ENCODE results near the gene GNPDA1.

Gene GNPDA1

GRCh38 chr5:141965071-141965470, 47.8 kb downstream of the GNPDA1 start:
- H3K9me3 ChIP-seq (ENCODE audit: control insufficient read depth, insufficient read depth, low read length), result no peaks in the 10 kb centered on the region
- no peaks in the 10 kb centered on the region for H3K27me3 ChIP-seq (ENCODE audit: control insufficient read depth, insufficient read depth, low read length)
- H3K4me3 ChIP-seq (ENCODE audit: low read depth, low read length), result no peak overlapping the region
- H3K27ac ChIP-seq (ENCODE audit: low read depth, low read length), result no peak overlapping the region
- H3K4me1 ChIP-seq (ENCODE audit: control insufficient read depth, insufficient read depth, low read length), result peaks cover 14% of the 10 kb centered on the region
- H3K36me3 ChIP-seq (ENCODE audit: control insufficient read depth, insufficient read depth, low read length), result no peaks in the 10 kb centered on the region
- H3K9ac ChIP-seq (ENCODE audit: low read depth, low read length), result no peak overlapping the region

- Histone ChIP-seq H3K27ac (ENCODE audit: low read depth, low read length) (no peak overlapping the region), H3K4me3 (ENCODE audit: low read depth, low read length) (no peak overlapping the region), H3K27me3 (ENCODE audit: control insufficient read depth, insufficient read depth, low read length) (no peaks in the 10 kb centered on the region), H3K9ac (ENCODE audit: low read depth, low read length) (no peak overlapping the region), H3K4me1 (ENCODE audit: control insufficient read depth, insufficient read depth, low read length) (peaks cover 13% of the 10 kb centered on the region), H3K9me3 (ENCODE audit: control insufficient read depth, insufficient read depth, low read length) (no peaks in the 10 kb centered on the region), H3K36me3 (ENCODE audit: control insufficient read depth, insufficient read depth, low read length) (no peaks in the 10 kb centered on the region)
Measured at GRCh38 chr5:141963701-141964100, 49.1 kb downstream of the GNPDA1 start.

GRCh38 chr5:141961466-141961865, 51.4 kb downstream of the GNPDA1 start:
- Histone ChIP-seq H3K9ac (ENCODE audit: low read depth, low read length) (no peak overlapping the region), H3K36me3 (ENCODE audit: control insufficient read depth, insufficient read depth, low read length) (no peaks in the 10 kb centered on the region), H3K27me3 (ENCODE audit: control insufficient read depth, insufficient read depth, low read length) (no peaks in the 10 kb centered on the region), H3K4me1 (ENCODE audit: control insufficient read depth, insufficient read depth, low read length) (peaks cover 15% of the 10 kb centered on the region; the same call in 1 of the 2 replicates), H3K4me3 (ENCODE audit: low read depth, low read length) (no peak overlapping the region), H3K9me3 (ENCODE audit: control insufficient read depth, insufficient read depth, low read length) (no peaks in the 10 kb centered on the region), H3K27ac (ENCODE audit: low read depth, low read length) (no peak overlapping the region)

GRCh38 chr5:141960449-141961323, 52.1 kb downstream of the GNPDA1 start:
- no peaks in the 10 kb centered on the region for H3K36me3 ChIP-seq (ENCODE audit: control insufficient read depth, insufficient read depth, low read length)
- H3K27me3 ChIP-seq (ENCODE audit: control insufficient read depth, insufficient read depth, low read length), result no peaks in the 10 kb centered on the region
- H3K4me3 ChIP-seq (ENCODE audit: low read depth, low read length), result no peak overlapping the region
- peaks cover 15% of the 10 kb centered on the region; the same call in 1 of the 2 replicates for H3K4me1 ChIP-seq (ENCODE audit: control insufficient read depth, insufficient read depth, low read length)
- H3K9me3 ChIP-seq (ENCODE audit: control insufficient read depth, insufficient read depth, low read length), result no peaks in the 10 kb centered on the region
- H3K27ac ChIP-seq (ENCODE audit: low read depth, low read length), result no peak overlapping the region
- no peak overlapping the region for H3K9ac ChIP-seq (ENCODE audit: low read depth, low read length)

GRCh38 chr5:141960018-141960417, 52.8 kb downstream of the GNPDA1 start:
- no peak overlapping the region for H3K9ac ChIP-seq (ENCODE audit: low read depth, low read length)
- no peaks in the 10 kb centered on the region for H3K27me3 ChIP-seq (ENCODE audit: control insufficient read depth, insufficient read depth, low read length)
- H3K4me3 ChIP-seq (ENCODE audit: low read depth, low read length), result no peak overlapping the region
- H3K9me3 ChIP-seq (ENCODE audit: control insufficient read depth, insufficient read depth, low read length), result no peaks in the 10 kb centered on the region
- peaks cover 15% of the 10 kb centered on the region; the same call in 1 of the 2 replicates for H3K4me1 ChIP-seq (ENCODE audit: control insufficient read depth, insufficient read depth, low read length)
- no peak overlapping the region for H3K27ac ChIP-seq (ENCODE audit: low read depth, low read length)
- H3K36me3 ChIP-seq (ENCODE audit: control insufficient read depth, insufficient read depth, low read length), result no peaks in the 10 kb centered on the region

- no peaks in the 10 kb centered on the region for H3K36me3 ChIP-seq (ENCODE audit: control insufficient read depth, insufficient read depth, low read length)
- no peaks in the 10 kb centered on the region for H3K9me3 ChIP-seq (ENCODE audit: control insufficient read depth, insufficient read depth, low read length)
- H3K9ac ChIP-seq (ENCODE audit: low read depth, low read length), result no peak overlapping the region
- H3K4me1 ChIP-seq (ENCODE audit: control insufficient read depth, insufficient read depth, low read length), result peaks cover 15% of the 10 kb centered on the region; the same call in 1 of the 2 replicates
- H3K4me3 ChIP-seq (ENCODE audit: low read depth, low read length), result no peak overlapping the region
- H3K27me3 ChIP-seq (ENCODE audit: control insufficient read depth, insufficient read depth, low read length), result no peaks in the 10 kb centered on the region
- no peak overlapping the region for H3K27ac ChIP-seq (ENCODE audit: low read depth, low read length)
Measured at GRCh38 chr5:141958546-141959172, 54.2 kb downstream of the GNPDA1 start.

- no peak within 1 kb of the TSS for H3K9ac ChIP-seq (ENCODE audit: low read depth, low read length)
- no peaks in the 10 kb centered on the region for H3K36me3 ChIP-seq (ENCODE audit: control insufficient read depth, insufficient read depth, low read length)
- no peak within 1 kb of the TSS for H3K4me3 ChIP-seq (ENCODE audit: low read depth, low read length)
- no peak within 1 kb of the TSS for H3K27ac ChIP-seq (ENCODE audit: low read depth, low read length)
- peaks cover 15% of the 10 kb centered on the region; the same call in 1 of the 2 replicates for H3K4me1 ChIP-seq (ENCODE audit: control insufficient read depth, insufficient read depth, low read length)
- H3K9me3 ChIP-seq (ENCODE audit: control insufficient read depth, insufficient read depth, low read length), result no peaks in the 10 kb centered on the region
- no peaks in the 10 kb centered on the region for H3K27me3 ChIP-seq (ENCODE audit: control insufficient read depth, insufficient read depth, low read length)
Measured at GRCh38 chr5:141958113-141958512, 54.7 kb downstream of the GNPDA1 start, which contains the start of gene PCDH12. Gene PCDH12 (minus strand): TSS chr5:141958202. CDS start chr5:141957851, 351 bp downstream.

GRCh38 chr5:141957367-141957996, 55.3 kb downstream of the GNPDA1 start:
- Histone ChIP-seq H3K9me3 (ENCODE audit: control insufficient read depth, insufficient read depth, low read length) (no peaks in the 10 kb centered on the region), H3K27me3 (ENCODE audit: control insufficient read depth, insufficient read depth, low read length) (no peaks in the 10 kb centered on the region), H3K4me1 (ENCODE audit: control insufficient read depth, insufficient read depth, low read length) (peaks cover 15% of the 10 kb centered on the region; the same call in 1 of the 2 replicates), H3K9ac (ENCODE audit: low read depth, low read length) (no peak overlapping the region), H3K36me3 (ENCODE audit: control insufficient read depth, insufficient read depth, low read length) (no peaks in the 10 kb centered on the region), H3K4me3 (ENCODE audit: low read depth, low read length) (no peak overlapping the region), H3K27ac (ENCODE audit: low read depth, low read length) (no peak overlapping the region)

GRCh38 chr5:141954194-141954593, 58.6 kb downstream of the GNPDA1 start:
- no peak overlapping the region for H3K4me3 ChIP-seq (ENCODE audit: low read depth, low read length)
- H3K9ac ChIP-seq (ENCODE audit: low read depth, low read length), result no peak overlapping the region
- H3K4me1 ChIP-seq (ENCODE audit: control insufficient read depth, insufficient read depth, low read length), result peaks cover 11% of the 10 kb centered on the region; the same call in 1 of the 2 replicates

GRCh38 chr5:141952020-141952419, 60.8 kb downstream of the GNPDA1 start:
- Histone ChIP-seq H3K36me3 (ENCODE audit: control insufficient read depth, insufficient read depth, low read length) (no peaks in the 10 kb centered on the region), H3K27me3 (ENCODE audit: control insufficient read depth, insufficient read depth, low read length) (no peaks in the 10 kb centered on the region), H3K9ac (ENCODE audit: low read depth, low read length) (no peak overlapping the region), H3K4me1 (ENCODE audit: control insufficient read depth, insufficient read depth, low read length) (peaks cover 5% of the 10 kb centered on the region; the same call in 1 of the 2 replicates), H3K9me3 (ENCODE audit: control insufficient read depth, insufficient read depth, low read length) (no peaks in the 10 kb centered on the region), H3K4me3 (ENCODE audit: low read depth, low read length) (no peak overlapping the region), H3K27ac (ENCODE audit: low read depth, low read length) (no peak overlapping the region)

More at GRCh38 chr5:141954194-141954593, 58.6 kb downstream of the GNPDA1 start:
- Histone ChIP-seq H3K27ac (ENCODE audit: low read depth, low read length) (no peak overlapping the region), H3K9me3 (ENCODE audit: control insufficient read depth, insufficient read depth, low read length) (no peaks in the 10 kb centered on the region), H3K27me3 (ENCODE audit: control insufficient read depth, insufficient read depth, low read length) (no peaks in the 10 kb centered on the region), H3K36me3 (ENCODE audit: control insufficient read depth, insufficient read depth, low read length) (no peaks in the 10 kb centered on the region)
